ENCODE data around the gene EZH1.

Gene EZH1

GRCh38 chr17:42744806-42745617 is at the start of gene EZH1:
EZH1 (minus strand) TSS chr17:42745040; CDS start chr17:42728941, 16,099 bp downstream.
- DNase-seq (ENCODE audit: low spot score), result peak; percentile 97

GRCh38 chr17:42792545-42792944 is 47.7 kb upstream of the EZH1 start:
- DNase-seq (ENCODE audit: low spot score), result no peak

- DNase-seq (ENCODE audit: low spot score), result no peak
Measured at GRCh38 chr17:42791948-42792347, 47.1 kb upstream of the EZH1 start.

GRCh38 chr17:42787266-42787665 is 42.4 kb upstream of the EZH1 start:
- DNase-seq (ENCODE audit: low spot score), result no peak

DNA sequence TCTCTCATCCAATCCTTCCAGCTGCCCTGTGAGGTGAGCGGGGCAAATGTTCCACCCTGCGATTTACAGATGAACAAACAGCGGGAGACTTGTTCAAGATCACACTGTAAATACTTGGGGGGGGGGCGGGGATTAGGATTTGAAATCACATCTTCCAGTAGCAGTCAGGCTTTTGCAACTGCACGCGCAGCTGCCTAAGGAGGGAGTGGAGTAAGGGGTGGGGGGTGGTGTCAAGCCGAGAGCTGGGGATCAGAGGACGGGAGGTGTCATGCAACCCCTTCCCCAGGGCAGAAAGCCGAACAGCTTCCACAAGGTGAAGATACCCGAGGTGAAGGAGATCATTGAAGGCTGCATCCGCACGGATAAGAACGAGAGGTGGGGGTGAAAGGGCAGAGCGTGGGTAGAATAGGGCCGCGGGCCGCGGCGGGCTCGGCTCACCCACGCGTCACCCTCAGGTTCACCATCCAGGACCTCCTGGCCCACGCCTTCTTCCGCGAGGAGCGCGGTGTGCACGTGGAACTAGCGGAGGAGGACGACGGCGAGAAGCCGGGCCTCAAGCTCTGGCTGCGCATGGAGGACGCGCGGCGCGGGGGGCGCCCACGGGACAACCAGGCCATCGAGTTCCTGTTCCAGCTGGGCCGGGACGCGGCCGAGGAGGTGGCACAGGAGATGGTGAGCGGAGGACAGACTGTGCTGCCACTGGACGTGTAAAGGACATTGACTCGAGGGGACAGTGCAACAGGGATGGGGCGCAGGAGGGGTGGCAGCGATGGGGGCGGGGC is 40.2 kb upstream of the EZH1 start:
- no peak for DNase-seq (ENCODE audit: low spot score)

- no peak for DNase-seq (ENCODE audit: low spot score)
Measured at GRCh38 chr17:42784409-42784808, 39.6 kb upstream of the EZH1 start.

DNA sequence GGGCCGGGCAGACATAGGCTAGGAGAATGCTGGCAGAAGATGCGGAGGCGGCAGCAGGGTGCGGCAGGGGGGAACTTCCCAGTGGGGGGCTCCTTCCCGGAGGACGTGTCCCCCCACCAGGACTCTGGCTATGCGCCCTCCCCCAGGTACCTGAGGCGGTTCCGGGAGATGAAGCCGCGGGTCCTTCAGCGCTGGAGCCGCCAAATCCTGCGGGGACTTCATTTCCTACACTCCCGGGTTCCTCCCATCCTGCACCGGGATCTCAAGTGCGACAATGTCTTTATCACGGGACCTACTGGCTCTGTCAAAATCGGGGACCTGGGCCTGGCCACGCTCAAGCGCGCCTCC is 38.9 kb upstream of the EZH1 start:
- no peak for DNase-seq (ENCODE audit: low spot score)

- DNase-seq (ENCODE audit: low spot score), result no peak
Measured at GRCh38 chr17:42783062-42783790, 38.4 kb upstream of the EZH1 start.

- DNase-seq (ENCODE audit: low spot score), result no peak
Measured at GRCh38 chr17:42782166-42783061, 37.6 kb upstream of the EZH1 start.

- no peak for DNase-seq (ENCODE audit: low spot score)
Measured at GRCh38 chr17:42781639-42782165, 36.9 kb upstream of the EZH1 start.

- DNase-seq (ENCODE audit: low spot score), result no peak
Measured at GRCh38 chr17:42780851-42781638, 36.2 kb upstream of the EZH1 start.

GRCh38 chr17:42779936-42780850 is 35.4 kb upstream of the EZH1 start, which contains the start of gene WNK4:
WNK4 (plus strand) TSS chr17:42780610; CDS start chr17:42780699, 89 bp downstream.
- DNase-seq (ENCODE audit: low spot score), result no peak

GRCh38 chr17:42779304-42779935 is 34.6 kb upstream of the EZH1 start:
- DNase-seq (ENCODE audit: low spot score), result no peak

DNA sequence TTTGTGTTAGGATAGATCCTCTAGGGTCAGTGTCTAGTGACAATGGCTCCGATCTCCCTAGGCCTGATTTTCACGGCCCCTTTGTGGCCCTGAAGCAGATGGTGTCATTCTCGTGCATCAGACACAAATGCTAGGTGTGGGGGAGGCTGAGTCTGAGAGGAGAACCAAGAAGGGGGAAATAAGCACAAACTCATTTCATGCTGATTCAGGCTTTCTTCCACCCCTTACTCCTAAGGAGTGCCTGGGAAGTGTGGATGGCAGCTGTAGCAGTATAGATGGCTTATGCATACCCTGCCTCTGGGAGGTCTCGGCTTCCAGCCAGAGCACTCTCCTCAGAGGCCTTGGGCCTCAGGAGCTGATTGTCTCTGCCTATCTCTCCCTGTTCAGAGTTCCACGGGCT is 33.7 kb upstream of the EZH1 start:
- DNase-seq (ENCODE audit: low spot score), result no peak

DNA sequence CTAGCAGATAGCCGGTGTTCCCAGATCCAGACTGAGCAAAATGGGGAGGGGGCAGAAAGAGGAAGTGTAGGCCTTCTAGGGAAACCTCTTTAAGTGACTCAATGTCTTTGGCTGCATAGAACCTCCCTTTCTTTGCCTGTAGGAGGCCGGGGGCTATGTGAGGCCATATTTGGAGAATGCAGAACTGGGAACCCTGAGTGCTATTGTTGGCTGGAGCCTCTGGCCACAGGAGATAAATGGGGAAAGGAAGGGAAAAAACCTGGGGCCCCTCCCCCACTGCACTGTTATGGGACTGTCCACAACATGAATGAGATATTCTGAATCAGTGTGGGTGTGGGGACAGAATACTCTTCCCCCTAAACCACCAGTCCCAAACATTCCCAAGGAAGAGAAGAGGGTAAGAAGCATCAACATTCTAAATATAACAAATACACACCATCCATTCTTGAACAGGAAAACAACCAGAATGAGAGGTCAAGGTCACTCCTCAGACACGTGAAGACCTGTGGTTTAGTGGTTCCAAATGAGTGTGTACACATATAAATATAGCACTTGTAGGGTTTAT is 30.8 kb upstream of the EZH1 start:
- DNase-seq (ENCODE audit: low spot score), result no peak

- DNase-seq (ENCODE audit: low spot score), result no peak
Measured at GRCh38 chr17:42774066-42774745, 29.4 kb upstream of the EZH1 start.

DNA sequence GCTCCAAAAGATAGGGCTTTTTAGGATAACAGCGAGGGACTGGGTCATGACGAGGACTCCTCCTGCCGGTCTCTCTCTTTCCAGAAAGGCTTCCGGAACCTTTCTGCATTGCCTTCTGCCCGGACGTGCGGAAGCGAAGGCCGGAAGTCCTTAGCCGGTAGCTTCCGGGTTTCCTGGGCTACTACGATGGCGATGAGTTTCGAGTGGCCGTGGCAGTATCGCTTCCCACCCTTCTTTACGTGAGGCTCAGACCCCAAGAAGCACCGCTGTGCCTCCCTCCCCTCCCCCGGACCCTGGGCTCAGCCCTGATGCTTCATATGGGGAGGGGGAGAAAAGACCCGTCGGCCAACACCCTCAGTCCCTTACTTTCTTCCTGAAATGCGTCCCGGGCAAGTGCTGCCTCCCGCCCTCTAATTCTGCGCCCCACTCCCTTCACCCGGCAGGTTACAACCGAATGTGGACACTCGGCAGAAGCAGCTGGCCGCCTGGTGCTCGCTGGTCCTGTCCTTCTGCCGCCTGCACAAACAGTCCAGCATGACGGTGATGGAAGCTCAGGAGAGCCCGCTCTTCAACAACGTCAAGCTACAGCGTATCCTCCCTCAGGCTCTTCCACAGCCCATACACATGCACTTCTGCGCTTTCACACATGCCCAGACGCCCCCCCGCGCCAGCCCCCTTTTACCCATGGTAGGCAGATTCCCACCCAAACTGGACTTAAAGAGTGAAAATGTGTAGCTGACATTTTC is 28.6 kb upstream of the EZH1 start, which contains the start of gene VPS25:
Gene VPS25, plus strand, starts transcription at position 160 of the 746 bp plus-strand sequence. Its CDS starts 27 bp downstream, at position 187.
- DNase-seq (ENCODE audit: low spot score), result peak; percentile 83
